ENCODE measurements around the gene TUBGCP2.

Gene TUBGCP2

GRCh38 chr10:133257489-133258065 lies 51.1 kb downstream of the TUBGCP2 start:
- TF ChIP-seq CTCF (IDR thresholded peaks at IDR 0.05; ENCODE audit: insufficient read depth, low read depth, low read length, missing control alignments), result peak; percentile 16
- DNase-seq (ENCODE audit: low read depth), result no peak
- no peak overlapping the region for H3K4me3 ChIP-seq (ENCODE audit: low read depth, low read length)

GRCh38 chr10:133255323-133255722 lies 53.3 kb downstream of the TUBGCP2 start:
- no peak for TF ChIP-seq CTCF (IDR thresholded peaks at IDR 0.05; ENCODE audit: insufficient read depth, low read depth, low read length, missing control alignments)
- no peak overlapping the region for H3K4me3 ChIP-seq (ENCODE audit: low read depth, low read length)
- DNase-seq (ENCODE audit: low read depth), result no peak

DNA sequence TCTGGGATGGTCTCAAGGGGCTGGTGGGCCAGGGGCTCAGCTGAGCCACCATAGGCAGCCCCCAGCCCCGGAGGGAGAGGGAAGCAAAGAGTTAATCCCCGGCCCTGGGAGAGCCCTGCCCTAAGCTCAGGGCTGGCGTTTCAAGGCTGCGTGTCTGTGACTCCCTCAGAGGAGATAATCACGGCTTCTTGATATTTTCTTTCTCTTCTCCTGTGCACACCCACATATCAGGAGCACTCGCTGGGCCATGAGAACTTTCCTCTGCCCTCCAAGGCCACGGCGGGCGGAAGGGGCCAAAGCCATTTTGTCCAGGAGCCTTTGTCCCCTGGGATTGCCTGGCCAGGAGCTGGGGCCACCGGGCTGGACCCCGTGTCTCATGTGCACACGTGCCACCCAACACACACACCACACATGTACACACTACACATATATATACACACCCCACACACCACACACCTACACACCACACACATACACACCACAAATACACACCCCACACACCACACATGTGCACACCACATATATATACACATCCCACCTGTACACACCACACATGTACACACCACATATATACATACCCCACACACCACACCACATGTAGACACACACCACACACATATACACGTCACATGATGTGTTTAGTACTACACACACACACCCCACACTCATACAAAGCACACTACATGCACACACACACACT lies 54.1 kb downstream of the TUBGCP2 start:
- no peak overlapping the region for H3K4me3 ChIP-seq (ENCODE audit: low read depth, low read length)
- no peak for DNase-seq (ENCODE audit: low read depth)
- no peak for TF ChIP-seq CTCF (IDR thresholded peaks at IDR 0.05; ENCODE audit: insufficient read depth, low read depth, low read length, missing control alignments)

DNA sequence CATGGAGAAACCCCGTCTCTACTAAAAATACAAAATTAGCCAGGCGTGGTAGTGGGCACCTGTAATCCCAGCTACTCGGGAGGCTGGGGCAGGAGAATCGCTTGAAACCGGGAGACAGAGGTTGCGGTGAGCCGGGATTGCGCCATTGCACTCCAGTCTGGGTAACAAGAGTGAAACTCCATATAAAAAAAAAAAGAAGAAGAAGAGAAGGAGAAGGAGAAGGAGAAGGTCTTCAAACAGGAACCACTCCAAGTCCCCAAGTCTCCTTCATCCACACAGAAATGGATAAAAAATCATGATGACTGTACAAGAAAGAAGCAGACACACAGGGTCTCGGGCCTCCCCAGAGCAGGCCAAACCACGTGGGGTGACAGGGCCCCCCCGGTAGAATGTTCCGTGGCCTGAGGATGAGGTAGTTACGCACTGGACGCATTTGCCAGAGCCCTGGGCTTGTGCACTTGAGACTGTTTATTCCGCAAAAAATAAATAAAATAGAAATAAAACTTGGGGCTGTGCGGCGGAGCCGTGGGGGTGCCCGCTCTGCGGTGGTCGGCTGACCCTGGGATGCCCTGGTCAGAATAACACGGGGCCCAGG lies 55.2 kb downstream of the TUBGCP2 start:
- no peak overlapping the region for H3K4me3 ChIP-seq (ENCODE audit: low read depth, low read length)
- no peak for TF ChIP-seq CTCF (IDR thresholded peaks at IDR 0.05; ENCODE audit: insufficient read depth, low read depth, low read length, missing control alignments)
- DNase-seq (ENCODE audit: low read depth), result no peak

- TF ChIP-seq CTCF (IDR thresholded peaks at IDR 0.05; ENCODE audit: insufficient read depth, low read depth, low read length, missing control alignments), result no peak
- H3K4me3 ChIP-seq (ENCODE audit: low read depth, low read length), result no peak overlapping the region
- no peak for DNase-seq (ENCODE audit: low read depth)
These were observed 56.5 kb downstream of the TUBGCP2 start for GRCh38 chr10:133252223-133252552.

DNA sequence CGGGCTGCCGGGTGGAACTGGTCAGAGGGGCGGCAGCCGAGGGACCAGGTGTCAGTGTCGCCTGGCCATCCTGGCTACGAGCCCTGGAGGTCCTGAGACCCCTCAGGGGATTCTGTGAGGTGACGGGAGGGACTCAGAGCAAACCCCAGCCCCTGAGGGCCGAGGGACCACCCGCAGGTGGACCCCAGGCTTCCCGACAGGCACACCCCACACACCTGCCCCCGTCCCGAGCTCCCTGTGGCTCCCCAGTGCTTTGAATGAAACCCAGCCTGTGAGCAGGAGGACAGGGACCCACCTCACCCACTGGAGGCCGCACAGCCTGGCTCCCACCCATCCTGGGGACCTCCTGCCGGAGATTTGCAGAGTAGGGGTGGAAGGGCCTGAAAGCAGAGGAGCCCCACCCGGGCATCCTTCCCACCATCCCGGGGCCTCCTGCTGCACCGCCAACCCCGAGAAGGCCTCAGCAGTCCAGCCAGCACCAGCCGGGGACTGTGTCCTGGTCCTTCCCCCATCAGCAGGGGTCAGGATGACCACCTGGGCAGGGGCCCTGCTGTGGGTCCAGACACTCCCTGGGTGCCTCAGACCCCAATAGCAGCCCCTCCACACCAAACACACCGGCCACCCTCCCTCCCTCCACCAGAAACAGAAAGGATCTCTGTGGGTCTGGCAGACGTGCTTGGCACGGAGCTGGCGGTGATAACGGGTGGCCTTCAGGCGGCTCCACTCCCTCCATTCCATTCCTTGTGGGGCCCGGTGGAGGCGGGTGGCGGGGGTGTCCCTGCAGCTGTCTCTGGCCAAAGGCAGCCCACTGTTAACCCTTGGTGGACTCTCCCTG lies 57.1 kb downstream of the TUBGCP2 start:
- DNase-seq (ENCODE audit: low read depth), result no peak
- no peak for TF ChIP-seq CTCF (IDR thresholded peaks at IDR 0.05; ENCODE audit: insufficient read depth, low read depth, low read length, missing control alignments)
- no peak overlapping the region for H3K4me3 ChIP-seq (ENCODE audit: low read depth, low read length)
